ENCODE measurements around the gene RAB19. TPM values are rescaled to one million over a fixed set of nuclear protein-coding genes. Genes with fewer than 3 reads are reported as not detected.
A peak's percentile ranks its signal among the peaks of the same experiment; 100 is the strongest.

Gene RAB19
- total and polyA plus RNA-seq, 7 donors, result 1.8 to 8.2 (median 3.0) TPM; not detected in 4

DNA sequence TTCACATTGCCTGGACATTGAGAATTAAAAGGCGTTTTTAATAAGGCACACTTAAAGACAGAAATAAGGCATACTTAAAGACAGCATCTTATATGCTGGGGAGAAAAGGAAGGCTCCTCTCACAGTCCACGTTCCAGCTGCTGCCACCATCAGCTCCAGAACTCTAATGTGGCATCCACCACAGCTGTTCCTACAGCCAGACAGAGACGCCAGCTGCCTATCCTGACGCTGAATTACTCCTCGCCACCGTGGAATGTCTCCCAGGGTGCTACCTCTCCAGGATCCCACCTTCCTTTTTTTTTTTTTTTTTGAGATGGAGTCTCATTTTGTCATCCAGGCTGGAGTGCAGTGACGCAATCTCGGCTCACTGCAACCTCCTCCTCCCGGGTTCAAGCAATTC, 36.3 kb upstream of the RAB19 start:
- TF ChIP-seq POLR2AphosphoS5 (IDR thresholded peaks at IDR 0.05) (no peak), POLR2A (IDR thresholded peaks at IDR 0.05) (no peak)
- Histone ChIP-seq H3K36me3 (peaks cover 0 to 19% (median 10%) of the 10 kb centered on the region in 4 donors), H3K4me1 (no peaks in the 10 kb centered on the region), H3K4me3 (no peak overlapping the region), H3K9me3 (no peaks in the 10 kb centered on the region), H3K27ac (no peak overlapping the region), H3K27me3 (no peaks in the 10 kb centered on the region)
- WGBS, 2 donors, result 88 to 91% methylated on average over 9 of the region's 9 CpGs
- intact Hi-C loops (cut with DNase I), result no loop called here
- peak; percentile 10 for DNase-seq

DNA sequence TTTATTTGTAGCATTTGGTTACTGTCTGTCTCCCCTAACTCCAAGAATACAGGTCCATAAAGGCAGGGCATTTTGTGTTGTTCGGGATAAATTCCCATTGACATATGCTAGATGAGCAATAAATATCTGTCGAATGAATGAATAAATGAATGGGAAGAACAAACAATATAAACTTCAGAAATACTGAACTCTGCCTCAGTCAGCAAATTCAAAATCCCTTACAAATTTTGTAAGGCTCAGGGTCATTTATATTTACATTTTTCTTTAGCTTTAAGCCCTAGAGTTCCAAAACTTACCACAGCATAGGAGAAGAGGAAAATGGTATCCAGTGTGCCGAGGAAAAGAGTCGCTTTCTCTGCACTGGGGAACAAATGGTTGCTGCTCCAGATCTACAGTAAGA, 34.6 kb upstream of the RAB19 start:
- H3K36me3 ChIP-seq, result peaks cover 0 to 14% (median 9%) of the 10 kb centered on the region in 4 donors
- intact Hi-C loops (cut with DNase I), result no loop called here
- no peaks in the 10 kb centered on the region for H3K27me3 ChIP-seq
- H3K4me1 ChIP-seq, result no peaks in the 10 kb centered on the region
- no peak for DNase-seq
- WGBS, 2 donors, result 95% methylated on average over 4 of the region's 4 CpGs
- H3K9me3 ChIP-seq, result no peaks in the 10 kb centered on the region
- no peak overlapping the region for H3K27ac ChIP-seq
- H3K4me3 ChIP-seq, result no peak overlapping the region
- no peak for TF ChIP-seq POLR2AphosphoS5 (IDR thresholded peaks at IDR 0.05)
- TF ChIP-seq EP300 (IDR thresholded peaks at IDR 0.05), result no peak
- no peak for TF ChIP-seq POLR2A (IDR thresholded peaks at IDR 0.05)
- TF ChIP-seq, protein P1, sequence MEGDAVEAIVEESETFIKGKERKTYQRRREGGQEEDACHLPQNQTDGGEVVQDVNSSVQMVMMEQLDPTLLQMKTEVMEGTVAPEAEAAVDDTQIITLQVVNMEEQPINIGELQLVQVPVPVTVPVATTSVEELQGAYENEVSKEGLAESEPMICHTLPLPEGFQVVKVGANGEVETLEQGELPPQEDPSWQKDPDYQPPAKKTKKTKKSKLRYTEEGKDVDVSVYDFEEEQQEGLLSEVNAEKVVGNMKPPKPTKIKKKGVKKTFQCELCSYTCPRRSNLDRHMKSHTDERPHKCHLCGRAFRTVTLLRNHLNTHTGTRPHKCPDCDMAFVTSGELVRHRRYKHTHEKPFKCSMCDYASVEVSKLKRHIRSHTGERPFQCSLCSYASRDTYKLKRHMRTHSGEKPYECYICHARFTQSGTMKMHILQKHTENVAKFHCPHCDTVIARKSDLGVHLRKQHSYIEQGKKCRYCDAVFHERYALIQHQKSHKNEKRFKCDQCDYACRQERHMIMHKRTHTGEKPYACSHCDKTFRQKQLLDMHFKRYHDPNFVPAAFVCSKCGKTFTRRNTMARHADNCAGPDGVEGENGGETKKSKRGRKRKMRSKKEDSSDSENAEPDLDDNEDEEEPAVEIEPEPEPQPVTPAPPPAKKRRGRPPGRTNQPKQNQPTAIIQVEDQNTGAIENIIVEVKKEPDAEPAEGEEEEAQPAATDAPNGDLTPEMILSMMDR (IDR thresholded peaks at IDR 0.05), result no peak

DNA sequence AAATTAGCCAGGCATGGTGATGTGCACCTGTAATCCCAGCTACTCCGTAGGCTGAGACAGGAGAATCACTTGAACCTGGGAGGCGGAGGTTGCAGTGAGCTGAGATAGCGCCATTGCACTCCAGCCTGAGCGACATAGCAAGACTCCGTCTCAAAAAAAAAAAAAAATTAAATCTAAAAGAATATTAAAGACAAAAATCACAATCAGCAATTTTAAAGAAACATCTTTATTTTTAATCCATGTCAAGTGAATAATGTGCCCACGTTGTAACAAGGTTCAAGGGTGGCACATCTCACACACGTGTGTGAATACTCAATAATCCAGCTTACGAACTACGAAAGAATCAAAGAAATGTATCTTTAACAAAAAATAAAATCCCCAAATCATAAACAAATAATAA, 28.5 kb upstream of the RAB19 start:
- 96 to 97% methylated on average over 9 of the region's 9 CpGs for WGBS, 2 donors
- H3K36me3 ChIP-seq, result peaks cover 0 to 37% (median 16%) of the 10 kb centered on the region in 4 donors
- TF ChIP-seq, protein P1 (IDR thresholded peaks at IDR 0.05), result no peak
- TF ChIP-seq POLR2A (IDR thresholded peaks at IDR 0.05) (no peak), EP300 (IDR thresholded peaks at IDR 0.05) (no peak), POLR2AphosphoS5 (IDR thresholded peaks at IDR 0.05) (no peak)

DNA sequence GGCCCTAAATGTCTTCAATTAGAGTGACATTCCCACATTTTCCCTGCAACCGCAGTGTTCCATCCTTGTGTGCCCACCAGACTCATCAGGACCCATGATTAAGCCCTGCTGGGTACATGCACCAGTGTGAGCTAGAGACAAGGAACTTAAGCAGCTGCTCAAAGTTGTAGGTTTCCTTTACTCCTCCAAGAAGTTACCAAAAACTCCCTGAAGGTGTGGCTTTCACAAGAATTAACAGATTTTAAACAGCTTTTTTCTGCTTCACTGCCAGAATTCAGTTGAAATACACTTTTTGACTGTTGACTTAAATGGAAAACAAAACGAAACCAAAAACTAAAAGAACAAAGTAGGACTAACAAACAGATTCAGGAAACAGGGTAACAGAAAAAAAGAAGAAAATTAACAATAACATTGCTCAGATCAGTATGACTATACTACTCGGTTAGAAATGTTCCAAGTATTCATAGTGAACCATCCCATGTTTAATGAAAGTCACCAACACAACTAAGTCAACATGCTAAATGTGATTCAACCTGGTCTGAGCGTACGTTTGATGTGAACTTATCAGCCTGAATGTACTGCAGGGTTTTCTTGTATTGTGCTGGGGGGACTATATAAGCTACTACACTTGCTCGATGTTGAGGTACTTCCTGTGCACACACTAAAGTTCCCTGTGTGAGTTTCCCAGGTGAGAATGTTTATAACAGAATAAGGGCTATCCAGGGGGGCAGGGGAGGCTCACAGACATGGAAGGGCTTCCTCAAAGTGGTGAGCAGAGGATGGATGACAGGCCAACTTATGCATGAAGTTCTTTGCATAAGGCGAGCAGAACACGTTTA, 27.7 kb upstream of the RAB19 start:
- no peak for DNase-seq
- WGBS, 2 donors, result 68 to 83% methylated on average over 8 of the region's 8 CpGs
- Histone ChIP-seq H3K9me3 (no peaks in the 10 kb centered on the region), H3K4me1 (no peaks in the 10 kb centered on the region), H3K27me3 (no peaks in the 10 kb centered on the region), H3K4me3 (no peak overlapping the region), H3K36me3 (peaks cover 0 to 43% (median 18%) of the 10 kb centered on the region in 4 donors), H3K27ac (no peak overlapping the region)
- intact Hi-C loops (cut with DNase I), result no loop called here
- TF ChIP-seq, protein P1 (IDR thresholded peaks at IDR 0.05), result no peak
- TF ChIP-seq POLR2A (IDR thresholded peaks at IDR 0.05), result no peak
- no peak for TF ChIP-seq EP300 (IDR thresholded peaks at IDR 0.05)
- no peak for TF ChIP-seq POLR2AphosphoS5 (IDR thresholded peaks at IDR 0.05)

More for the DNA sequence above, 28.5 kb upstream of the RAB19 start:
- H3K4me3 ChIP-seq, result no peak overlapping the region
- H3K27me3 ChIP-seq, result no peaks in the 10 kb centered on the region
- H3K4me1 ChIP-seq, result no peaks in the 10 kb centered on the region
- intact Hi-C loops (cut with DNase I), result no loop called here
- no peak overlapping the region for H3K27ac ChIP-seq
- H3K9me3 ChIP-seq, result no peaks in the 10 kb centered on the region
- DNase-seq, result no peak

DNA sequence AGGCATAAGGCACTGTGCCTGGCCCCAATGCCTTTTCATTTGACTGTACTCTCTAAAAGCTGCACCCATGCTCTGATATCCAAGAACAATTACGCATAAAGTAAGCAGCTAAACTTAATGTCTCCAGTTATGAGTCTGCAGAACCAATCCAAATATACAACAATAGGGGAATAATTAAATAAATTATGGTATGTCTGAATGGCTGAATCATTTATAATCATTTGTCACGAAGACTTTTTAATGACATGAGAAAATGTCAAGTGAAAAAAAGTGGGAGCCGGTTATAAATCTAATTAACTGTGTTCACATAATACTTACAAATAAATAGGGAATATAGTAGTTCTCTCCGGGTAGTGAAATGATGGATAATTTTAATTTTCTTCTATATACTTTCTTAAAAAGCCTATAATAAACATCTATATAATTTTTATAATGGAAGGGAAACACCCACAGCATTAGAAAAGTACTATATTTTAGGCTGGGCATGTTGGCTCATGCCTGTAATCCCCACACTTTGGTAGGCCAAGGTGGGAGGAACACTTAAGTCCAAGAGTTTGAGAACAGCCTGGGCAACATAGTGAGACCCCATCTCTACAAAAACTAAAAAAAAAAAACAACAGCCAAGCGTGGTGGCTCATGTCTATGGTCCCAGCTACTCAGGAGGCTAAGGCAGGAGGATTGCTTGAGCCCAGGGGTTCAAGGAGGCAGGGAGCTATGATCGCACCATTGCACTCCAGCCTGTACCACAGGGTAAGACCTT, 19.7 kb upstream of the RAB19 start:
- intact Hi-C loops (cut with DNase I), result no loop called here
- no peaks in the 10 kb centered on the region for H3K27me3 ChIP-seq
- peaks cover 0 to 11% (median 5%) of the 10 kb centered on the region in 4 donors for H3K4me1 ChIP-seq
- peaks cover 0 to 31% (median 8%) of the 10 kb centered on the region in 4 donors for H3K36me3 ChIP-seq
- no peaks in the 10 kb centered on the region for H3K9me3 ChIP-seq
- peak; percentile 3 for DNase-seq
- TF ChIP-seq POLR2A (IDR thresholded peaks at IDR 0.05), result no peak
- TF ChIP-seq, protein P1 (IDR thresholded peaks at IDR 0.05), result no peak
- TF ChIP-seq POLR2AphosphoS5 (IDR thresholded peaks at IDR 0.05), result no peak
- no peak for TF ChIP-seq EP300 (IDR thresholded peaks at IDR 0.05)
- no peak overlapping the region for H3K27ac ChIP-seq
- WGBS, 2 donors, result 95 to 97% methylated on average over 6 of the region's 6 CpGs
- no peak overlapping the region for H3K4me3 ChIP-seq
